MM.1S (cell line): ENCODE data around the gene TDRD12.

Source experiments
- EZH2 ChIP-seq: fragments of 300-600 bp; sonication (generic); optimal IDR thresholded peaks from 2 replicates; pipeline ENCODE3; 2017; ENCODE audit warnings: low read depth, mild to moderate bottlenecking, antibody characterized with exemption, low read length, mixed read lengths
- TF ChIP-seq, protein P1 (sequence below): fragments of 300-600 bp; sonication (generic); IDR thresholded peaks from 2 replicates; pipeline ENCODE4 v1.5.1; 2016; ENCODE audit warnings: antibody characterized with exemption, low read length, mixed read lengths

DNA sequence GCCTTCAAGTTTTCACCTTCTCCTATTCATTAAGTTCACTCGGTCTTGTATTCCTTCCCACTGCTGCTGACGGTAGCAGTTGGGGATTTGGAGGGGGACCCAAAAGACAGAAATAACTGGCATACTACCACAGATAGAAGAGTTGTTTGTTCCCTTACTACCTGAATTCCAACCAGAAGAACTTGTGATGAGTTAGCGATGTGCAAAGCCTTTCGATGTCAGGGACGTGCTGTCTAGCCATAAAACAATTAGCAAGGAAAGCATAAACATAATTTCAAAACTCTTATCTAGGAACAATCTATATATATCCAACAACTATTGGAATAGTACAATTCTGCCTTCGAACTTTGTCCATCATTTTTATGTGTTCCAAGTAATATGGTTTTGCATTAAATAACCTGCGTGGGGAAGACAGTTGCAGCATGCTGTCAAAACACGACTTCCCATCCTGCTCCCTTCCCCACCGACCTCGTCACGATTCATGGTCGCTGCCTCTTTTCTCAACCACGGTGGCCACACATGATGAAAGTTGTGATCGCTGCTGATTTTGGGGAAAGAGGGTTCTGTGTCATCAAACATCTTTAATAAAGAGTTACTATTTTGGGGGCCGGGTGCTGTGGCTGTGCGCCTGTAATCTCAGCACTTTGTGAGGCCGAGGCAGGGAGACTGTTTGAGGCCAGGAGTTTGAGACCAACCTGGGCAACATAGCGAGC is 153.8 kb downstream of the TDRD12 start:
- TF ChIP-seq, protein P1, sequence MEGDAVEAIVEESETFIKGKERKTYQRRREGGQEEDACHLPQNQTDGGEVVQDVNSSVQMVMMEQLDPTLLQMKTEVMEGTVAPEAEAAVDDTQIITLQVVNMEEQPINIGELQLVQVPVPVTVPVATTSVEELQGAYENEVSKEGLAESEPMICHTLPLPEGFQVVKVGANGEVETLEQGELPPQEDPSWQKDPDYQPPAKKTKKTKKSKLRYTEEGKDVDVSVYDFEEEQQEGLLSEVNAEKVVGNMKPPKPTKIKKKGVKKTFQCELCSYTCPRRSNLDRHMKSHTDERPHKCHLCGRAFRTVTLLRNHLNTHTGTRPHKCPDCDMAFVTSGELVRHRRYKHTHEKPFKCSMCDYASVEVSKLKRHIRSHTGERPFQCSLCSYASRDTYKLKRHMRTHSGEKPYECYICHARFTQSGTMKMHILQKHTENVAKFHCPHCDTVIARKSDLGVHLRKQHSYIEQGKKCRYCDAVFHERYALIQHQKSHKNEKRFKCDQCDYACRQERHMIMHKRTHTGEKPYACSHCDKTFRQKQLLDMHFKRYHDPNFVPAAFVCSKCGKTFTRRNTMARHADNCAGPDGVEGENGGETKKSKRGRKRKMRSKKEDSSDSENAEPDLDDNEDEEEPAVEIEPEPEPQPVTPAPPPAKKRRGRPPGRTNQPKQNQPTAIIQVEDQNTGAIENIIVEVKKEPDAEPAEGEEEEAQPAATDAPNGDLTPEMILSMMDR = no peak
- no peak for TF ChIP-seq EZH2
